Body of pancreas (tissue), 4 donors: ENCODE measurements around the gene KCNG4.

Source experiments
- POLR2A ChIP-seq, 3 donors: fragments of 450-650 bp; IDR thresholded peaks; one replicate each; pipeline ENCODE4 v1.6.1; 2016; ENCODE audit warnings: antibody characterized with exemption in 3 of 3, mild to moderate bottlenecking in 2 of 3
- TF ChIP-seq, protein P1 (sequence below), 7 experiments: fragments of 450-650 bp in 4 of 7; fragments of 200-600 bp in 3 of 7; sonication (generic) in 3 of 7; IDR thresholded peaks; one replicate each; pipeline ENCODE4 v1.5.1; 2016 to 2019; ENCODE audit warnings: antibody characterized with exemption in 7 of 7

DNA sequence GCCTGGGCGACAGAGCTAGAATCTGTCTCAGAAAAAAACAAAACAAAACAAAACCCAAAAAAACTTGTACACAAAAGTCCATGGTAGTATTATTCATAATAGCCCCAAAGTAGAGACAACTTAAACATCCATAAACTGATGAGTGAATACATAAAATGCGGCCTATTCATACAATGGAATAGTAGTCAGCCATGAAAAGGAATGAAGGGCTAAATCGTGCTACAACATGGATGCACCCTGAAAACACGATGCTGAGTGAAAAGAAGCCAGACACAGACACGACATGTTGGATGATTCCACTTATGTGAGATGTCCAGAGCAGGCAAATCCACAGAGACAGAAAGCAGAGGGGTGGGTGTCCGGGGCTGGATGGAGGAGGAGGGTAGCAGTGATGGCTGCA, 12.3 kb downstream of the KCNG4 start:
- TF ChIP-seq, protein P1, sequence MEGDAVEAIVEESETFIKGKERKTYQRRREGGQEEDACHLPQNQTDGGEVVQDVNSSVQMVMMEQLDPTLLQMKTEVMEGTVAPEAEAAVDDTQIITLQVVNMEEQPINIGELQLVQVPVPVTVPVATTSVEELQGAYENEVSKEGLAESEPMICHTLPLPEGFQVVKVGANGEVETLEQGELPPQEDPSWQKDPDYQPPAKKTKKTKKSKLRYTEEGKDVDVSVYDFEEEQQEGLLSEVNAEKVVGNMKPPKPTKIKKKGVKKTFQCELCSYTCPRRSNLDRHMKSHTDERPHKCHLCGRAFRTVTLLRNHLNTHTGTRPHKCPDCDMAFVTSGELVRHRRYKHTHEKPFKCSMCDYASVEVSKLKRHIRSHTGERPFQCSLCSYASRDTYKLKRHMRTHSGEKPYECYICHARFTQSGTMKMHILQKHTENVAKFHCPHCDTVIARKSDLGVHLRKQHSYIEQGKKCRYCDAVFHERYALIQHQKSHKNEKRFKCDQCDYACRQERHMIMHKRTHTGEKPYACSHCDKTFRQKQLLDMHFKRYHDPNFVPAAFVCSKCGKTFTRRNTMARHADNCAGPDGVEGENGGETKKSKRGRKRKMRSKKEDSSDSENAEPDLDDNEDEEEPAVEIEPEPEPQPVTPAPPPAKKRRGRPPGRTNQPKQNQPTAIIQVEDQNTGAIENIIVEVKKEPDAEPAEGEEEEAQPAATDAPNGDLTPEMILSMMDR (IDR thresholded peaks at IDR 0.05): no peak
- TF ChIP-seq POLR2A (IDR thresholded peaks at IDR 0.05): no peak
